Omental fat pad (tissue), 4 donors: ENCODE results near the gene ATG16L1. TPM values are rescaled to one million over a fixed set of nuclear protein-coding genes. Genes with fewer than 3 reads are reported as not detected.

Experiments
- ATAC-seq: fragments of 150-250 bp; one replicate; pipeline ENCODE4 v1.9.1; 2016; ENCODE audit warnings: mild to moderate bottlenecking, moderate library complexity; ENCODE audit not compliant: low FRiP score
- DNase-seq: peaks from one replicate; pipeline ENCODE4 v3.0.0-alpha.2; 2019; ENCODE audit warnings: low spot score
- total RNA-seq, 4 donors: library from RNA; depleted of rRNA; stranded (reverse); fragments of >200 nt; gene quantifications; one replicate each; pipeline ENCODE4 v1.1.0, GENCODE V29; 2016
- TF ChIP-seq, protein P1 (sequence below), 3 donors: fragments of 450-650 bp; IDR thresholded peaks; one replicate each; pipeline ENCODE4 v1.5.1; 2016 to 2017; ENCODE audit warnings: antibody characterized with exemption in 3 of 3, mild to moderate bottlenecking in 3 of 3, moderate library complexity in 2 of 3

Gene ATG16L1
- total RNA-seq, 4 donors from 2014 or later = 20.6 to 55.2 (median 27.6) TPM

DNA sequence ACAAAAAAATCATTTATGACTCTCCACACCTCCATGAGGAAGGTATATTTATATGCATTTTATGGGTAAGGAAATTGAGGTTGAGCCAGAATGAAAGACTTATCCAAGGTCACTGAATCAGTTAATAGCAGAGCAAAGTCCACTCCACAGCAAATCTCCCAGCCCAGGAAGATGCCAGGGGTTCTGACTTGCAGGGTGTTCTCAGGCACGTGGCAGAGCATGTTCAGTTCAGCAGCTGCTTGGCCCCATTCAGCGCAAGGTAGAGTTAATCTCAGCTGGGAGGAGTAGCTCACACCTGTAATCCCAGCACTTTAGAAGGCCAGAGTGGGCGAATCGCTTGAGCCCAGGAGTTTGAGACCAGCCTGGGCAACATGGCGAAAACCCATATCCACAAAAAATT is 85.1 kb downstream of the ATG16L1 start:
- TF ChIP-seq, protein P1, sequence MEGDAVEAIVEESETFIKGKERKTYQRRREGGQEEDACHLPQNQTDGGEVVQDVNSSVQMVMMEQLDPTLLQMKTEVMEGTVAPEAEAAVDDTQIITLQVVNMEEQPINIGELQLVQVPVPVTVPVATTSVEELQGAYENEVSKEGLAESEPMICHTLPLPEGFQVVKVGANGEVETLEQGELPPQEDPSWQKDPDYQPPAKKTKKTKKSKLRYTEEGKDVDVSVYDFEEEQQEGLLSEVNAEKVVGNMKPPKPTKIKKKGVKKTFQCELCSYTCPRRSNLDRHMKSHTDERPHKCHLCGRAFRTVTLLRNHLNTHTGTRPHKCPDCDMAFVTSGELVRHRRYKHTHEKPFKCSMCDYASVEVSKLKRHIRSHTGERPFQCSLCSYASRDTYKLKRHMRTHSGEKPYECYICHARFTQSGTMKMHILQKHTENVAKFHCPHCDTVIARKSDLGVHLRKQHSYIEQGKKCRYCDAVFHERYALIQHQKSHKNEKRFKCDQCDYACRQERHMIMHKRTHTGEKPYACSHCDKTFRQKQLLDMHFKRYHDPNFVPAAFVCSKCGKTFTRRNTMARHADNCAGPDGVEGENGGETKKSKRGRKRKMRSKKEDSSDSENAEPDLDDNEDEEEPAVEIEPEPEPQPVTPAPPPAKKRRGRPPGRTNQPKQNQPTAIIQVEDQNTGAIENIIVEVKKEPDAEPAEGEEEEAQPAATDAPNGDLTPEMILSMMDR (IDR thresholded peaks at IDR 0.05) = no peak
- ATAC-seq = no peak
- no peak for DNase-seq

DNA sequence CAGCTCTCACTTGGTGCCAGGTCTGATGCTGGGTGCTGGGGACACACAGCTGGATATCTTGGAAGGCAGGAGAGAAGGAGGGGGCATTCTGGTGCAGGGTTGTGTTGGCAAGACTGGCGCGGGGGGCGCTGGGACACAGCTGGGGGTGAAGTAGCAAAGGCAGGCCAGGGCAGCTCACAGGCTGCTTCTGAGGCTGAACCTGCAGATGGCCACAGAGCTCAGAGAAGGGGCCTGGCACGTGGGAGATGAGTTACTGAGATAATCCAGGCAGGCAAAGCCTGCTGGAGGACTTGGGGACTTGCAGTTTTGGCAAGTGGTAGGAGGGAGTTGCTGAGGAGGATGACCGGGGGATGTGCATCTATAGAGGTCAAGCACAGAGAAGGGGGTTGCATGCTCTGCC is 86.6 kb downstream of the ATG16L1 start:
- no peak for DNase-seq
- no peak for ATAC-seq
- TF ChIP-seq, protein P1 (IDR thresholded peaks at IDR 0.05) = no peak

DNA sequence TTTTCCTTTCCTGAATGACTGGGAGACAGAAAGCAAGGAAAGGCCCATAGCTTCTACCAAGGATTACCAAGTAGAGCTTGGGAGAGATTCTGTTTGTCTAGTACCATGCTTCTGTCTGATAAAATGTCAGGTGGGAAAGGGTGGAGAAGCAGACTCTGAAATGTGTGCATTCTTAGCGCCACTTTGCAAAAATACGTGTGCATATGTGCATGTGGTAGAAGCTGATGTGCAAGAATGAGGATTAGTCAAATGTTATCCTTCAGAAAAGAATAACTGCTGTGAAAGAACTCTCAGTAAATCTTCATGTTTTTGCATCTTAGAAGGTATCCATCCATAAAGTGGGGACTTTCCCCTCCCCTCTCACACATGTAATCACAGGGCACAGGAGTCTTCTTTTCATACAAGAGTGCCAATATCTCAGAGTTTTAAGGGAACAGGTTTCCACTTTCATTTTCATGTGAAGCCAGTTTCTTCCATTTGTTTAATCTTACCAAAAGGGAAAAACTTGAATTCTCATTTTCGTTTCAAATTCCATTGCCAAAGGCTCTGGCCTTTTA is 87.4 kb downstream of the ATG16L1 start:
- no peak for ATAC-seq
- no peak for DNase-seq
- TF ChIP-seq, protein P1 (IDR thresholded peaks at IDR 0.05) = no peak

DNA sequence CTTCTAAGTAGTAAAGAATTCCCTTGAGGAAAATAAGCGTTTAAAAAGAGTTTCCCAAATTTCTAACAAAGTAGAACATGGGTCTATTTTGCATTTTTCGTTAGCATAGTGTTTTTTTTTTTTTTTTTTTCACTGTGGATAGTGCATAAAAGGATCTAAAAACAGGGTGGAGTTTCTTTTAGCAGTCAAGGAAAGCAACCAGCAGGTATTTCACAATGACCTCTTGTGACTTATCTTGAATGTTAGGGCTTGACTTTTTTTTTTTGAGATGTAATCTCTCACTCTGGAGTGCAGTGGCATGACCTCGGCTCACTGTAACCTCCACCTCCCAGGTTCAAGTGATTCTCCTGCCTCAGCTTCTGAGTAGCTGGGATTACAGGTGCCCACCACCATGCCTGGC is 88.0 kb downstream of the ATG16L1 start:
- TF ChIP-seq, protein P1 (IDR thresholded peaks at IDR 0.05) = no peak
- DNase-seq (no peak), ATAC-seq (no peak)

DNA sequence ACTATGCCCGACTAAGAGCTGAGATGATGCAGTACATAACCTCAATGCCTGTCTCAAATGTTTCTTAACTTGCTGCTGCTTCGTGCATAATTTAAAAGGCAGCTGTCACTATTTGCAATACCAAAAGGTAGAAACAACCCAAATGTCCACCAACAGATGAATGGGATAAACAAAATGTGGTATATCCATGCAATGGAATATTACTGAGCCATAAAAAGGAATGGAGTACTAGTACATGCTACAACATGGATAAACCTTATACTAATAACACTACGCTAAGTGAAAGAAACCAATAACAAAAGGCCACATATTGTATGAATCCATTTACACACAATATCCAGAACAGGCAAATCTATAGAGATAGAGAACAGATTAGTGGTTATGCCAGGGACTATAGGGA is 89.8 kb downstream of the ATG16L1 start:
- TF ChIP-seq, protein P1 (IDR thresholded peaks at IDR 0.05) = no peak
- ATAC-seq (no peak), DNase-seq (no peak)

DNA sequence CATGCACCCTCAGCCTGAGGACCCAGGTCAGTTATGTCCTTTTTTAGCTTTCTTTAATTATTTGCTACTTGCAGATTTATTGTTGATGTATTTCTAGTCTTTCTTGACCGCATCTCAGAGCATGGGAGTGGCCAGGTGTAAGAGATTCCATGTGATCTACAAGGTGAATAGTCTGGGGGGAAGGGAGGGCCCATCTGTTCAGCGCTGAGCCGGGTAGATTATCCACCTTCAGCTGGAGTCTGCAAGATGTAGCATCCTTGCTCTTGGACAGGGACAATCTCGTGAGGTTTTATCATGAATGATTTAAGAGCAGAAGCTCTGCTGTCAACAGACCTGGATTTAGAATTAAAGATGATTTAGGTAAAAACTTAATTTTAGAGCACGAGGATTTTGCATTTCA is 90.8 kb downstream of the ATG16L1 start:
- DNase-seq (no peak), ATAC-seq (no peak)
- TF ChIP-seq, protein P1 (IDR thresholded peaks at IDR 0.05) = no peak

DNA sequence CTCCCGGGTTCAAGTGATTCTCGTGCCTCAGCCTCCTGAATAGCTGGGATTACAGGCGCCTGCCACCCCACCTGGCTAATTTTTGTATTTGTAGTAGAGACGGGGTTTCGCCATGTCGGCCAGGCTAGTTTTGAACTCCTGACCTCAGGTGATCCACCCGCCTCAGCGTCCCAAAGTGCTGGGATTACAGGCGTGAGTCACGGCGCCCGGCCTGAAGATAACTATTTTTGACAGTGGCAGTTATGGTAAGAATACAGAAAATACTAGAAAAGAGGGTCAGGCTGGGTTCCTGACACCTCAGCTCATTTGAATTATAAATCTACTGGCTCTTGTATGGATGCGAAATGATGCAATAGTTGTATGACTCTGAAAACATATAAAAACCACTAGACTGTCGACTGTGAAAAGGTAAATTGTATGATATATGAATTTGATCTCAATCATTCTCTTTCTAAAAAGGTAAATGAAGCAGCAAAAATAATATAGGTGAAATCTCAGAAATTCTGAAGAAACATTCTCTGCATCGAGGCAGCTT is 91.8 kb downstream of the ATG16L1 start:
- DNase-seq = no peak
- no peak for ATAC-seq
- TF ChIP-seq, protein P1 (IDR thresholded peaks at IDR 0.05) = no peak
